VCaP (cell line): ENCODE data around the gene LBX1.

Experiments used
- H3K27ac ChIP-seq: fragments of 450-650 bp; 2 replicates; pipeline ENCODE4 v1.5.1; 2017
- TF ChIP-seq, protein P1 (sequence below): fragments of 450-650 bp; conservative IDR thresholded peaks from 2 replicates; pipeline ENCODE4 v1.5.1; 2017; ENCODE audit warnings: mild to moderate bottlenecking, moderate library complexity

LBX1 gene

DNA sequence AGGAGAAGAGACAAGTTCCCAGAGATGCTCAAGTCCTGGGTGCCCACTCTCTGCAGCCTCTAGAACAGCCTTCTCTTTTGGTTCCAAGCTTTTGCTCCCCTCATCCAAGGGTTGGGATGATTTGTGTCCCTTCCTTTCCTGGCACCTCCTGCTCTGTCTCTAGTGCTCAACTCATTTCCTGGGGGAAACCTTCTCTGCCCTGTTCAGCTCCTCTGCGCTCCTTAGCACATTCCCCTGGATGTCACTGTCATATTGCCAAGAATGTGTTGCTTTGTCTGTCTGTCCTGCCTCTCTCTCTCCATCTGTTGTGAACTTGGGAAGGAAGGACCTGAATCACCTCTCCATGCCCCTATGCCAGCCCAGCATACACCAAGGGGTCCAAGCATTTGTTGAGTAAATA is 5.1 kb upstream of the LBX1 start:
- TF ChIP-seq, protein P1, sequence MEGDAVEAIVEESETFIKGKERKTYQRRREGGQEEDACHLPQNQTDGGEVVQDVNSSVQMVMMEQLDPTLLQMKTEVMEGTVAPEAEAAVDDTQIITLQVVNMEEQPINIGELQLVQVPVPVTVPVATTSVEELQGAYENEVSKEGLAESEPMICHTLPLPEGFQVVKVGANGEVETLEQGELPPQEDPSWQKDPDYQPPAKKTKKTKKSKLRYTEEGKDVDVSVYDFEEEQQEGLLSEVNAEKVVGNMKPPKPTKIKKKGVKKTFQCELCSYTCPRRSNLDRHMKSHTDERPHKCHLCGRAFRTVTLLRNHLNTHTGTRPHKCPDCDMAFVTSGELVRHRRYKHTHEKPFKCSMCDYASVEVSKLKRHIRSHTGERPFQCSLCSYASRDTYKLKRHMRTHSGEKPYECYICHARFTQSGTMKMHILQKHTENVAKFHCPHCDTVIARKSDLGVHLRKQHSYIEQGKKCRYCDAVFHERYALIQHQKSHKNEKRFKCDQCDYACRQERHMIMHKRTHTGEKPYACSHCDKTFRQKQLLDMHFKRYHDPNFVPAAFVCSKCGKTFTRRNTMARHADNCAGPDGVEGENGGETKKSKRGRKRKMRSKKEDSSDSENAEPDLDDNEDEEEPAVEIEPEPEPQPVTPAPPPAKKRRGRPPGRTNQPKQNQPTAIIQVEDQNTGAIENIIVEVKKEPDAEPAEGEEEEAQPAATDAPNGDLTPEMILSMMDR, result no peak
- H3K27ac ChIP-seq, result no peak overlapping the region

DNA sequence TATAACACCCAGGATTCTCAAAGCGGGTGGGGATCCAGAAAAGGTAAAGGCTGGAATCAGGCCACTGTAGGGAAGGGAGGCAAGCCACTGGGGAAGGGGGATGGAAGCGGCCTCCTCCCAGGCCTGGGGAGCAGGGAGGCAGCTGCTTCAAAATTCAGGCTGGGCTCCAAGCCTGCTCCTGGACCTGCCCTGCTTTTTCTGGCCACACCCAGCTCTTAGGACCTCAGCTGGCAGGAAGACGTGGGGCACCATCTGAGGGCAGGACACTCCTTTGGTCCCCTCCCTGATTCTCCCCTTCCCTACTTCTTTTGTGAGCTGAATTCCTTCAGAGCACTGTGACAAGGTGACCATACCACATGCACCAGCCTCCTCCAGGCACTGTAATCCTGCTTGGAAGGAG is 4.6 kb upstream of the LBX1 start:
- no peak overlapping the region for H3K27ac ChIP-seq
- TF ChIP-seq, protein P1, result no peak

DNA sequence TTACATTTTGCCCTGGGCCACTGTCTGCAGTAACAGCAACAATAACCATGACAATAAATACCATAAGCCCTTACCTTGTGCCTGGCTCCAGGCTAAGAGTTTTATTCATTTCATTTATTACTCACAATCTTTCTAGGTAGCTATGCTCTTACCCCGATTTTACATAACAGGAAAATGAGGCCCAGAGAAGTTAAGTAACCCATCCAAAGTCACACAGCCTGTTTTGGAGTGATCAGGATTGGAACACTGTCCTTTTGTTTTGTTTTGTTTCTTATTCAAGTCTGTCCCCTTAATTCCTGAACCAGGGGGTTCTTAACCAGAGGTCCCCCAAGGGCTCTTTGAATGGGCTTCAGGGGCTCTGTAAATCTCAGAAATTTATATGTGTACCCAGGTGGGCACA is 4.2 kb upstream of the LBX1 start:
- H3K27ac ChIP-seq, result no peak overlapping the region
- TF ChIP-seq, protein P1, result no peak

DNA sequence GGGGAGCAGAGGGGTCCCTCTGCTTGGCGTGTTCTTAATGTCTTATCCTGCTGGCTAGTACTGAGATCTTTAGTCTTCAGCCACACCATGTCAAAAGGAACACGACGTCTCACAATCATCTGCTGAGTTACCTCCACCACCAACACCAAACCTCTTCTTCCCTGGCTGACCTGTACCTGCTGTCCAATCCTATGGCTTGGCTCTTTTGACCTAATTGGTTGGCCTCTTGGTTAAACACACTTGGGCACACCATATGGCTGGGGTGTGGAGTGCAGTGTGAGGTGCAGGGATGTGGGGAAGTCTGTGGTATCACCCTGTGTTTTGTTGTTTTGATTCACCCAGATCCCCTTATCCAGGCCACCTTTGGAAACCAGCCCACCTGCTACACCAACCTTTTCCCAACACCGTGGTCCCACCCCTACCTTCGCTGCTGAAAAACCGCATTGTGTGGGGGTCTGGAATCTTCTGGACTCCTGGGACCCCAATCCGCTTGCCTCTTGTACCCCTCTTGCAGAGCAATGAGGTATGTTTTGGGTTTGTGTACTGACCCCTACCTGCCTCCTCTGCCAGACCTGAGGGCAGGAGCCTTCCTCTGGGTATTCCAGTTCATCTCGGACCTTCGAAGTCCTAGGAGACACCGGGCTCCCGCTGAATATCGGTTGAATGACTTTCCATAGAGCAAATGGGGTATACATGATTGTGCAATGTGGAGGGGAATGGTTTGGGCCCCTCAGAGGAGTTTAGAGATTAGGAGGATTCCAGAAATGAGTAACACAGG is 2.8 kb upstream of the LBX1 start:
- TF ChIP-seq, protein P1, result no peak
- no peak overlapping the region for H3K27ac ChIP-seq

DNA sequence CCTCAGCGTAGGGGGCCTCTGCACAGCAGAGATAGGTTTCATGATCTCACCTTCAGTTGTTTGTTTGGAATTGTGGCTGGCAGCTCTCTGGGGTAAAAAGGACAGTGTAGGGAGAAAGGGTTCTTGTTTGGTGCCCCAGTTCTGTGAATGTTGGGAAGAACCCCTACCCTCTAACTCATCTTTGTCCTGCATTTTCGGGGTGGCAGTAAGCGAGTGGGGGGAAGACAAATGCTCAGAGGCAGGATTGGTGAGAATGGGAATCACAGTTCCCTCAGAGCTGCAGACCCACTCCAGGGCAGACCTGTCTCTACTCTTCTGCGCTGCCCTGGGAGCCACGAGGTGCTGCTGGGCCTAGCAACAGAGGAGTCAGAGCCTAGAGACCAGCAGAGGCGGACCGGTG is 1.8 kb upstream of the LBX1 start:
- no peak overlapping the region for H3K27ac ChIP-seq
- TF ChIP-seq, protein P1, result no peak

DNA sequence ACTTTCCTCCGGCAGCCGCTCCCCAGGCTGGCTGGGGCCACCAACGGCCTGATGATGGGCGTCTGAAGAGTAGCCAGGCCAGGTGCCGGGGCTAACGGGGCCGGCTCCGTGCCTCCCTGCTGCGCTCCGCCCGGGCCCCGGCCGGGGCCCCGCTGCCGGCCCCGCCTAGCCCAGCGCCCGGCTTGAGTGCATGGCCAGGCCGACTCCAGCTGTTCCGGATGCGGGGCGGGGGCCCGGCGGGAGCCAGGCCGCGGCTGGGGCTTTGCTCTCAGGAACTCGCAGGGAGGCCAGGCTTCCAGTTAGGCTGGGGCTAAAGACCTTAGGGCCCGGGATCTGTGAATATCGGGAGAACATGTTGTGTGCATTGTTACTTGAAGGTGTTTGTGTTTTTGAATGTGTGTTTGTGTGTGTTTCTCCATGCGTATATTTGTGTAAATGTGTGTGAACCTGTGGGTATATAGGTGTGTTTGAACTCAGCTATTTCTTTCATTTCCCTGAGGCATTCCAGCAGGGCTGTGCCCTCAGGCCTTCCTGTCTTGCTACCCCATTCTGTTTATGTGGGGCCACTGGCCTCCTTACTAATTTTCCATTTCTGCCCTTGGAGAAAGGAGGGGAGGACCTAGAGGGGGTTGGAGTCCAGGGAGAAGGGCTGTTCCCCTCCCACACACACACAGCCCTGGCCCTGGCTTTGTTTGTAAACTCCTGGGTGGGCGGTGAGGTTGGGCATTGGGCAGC is 1.1 kb upstream of the LBX1 start:
- TF ChIP-seq, protein P1, result no peak
- peak overlapping the region; percentile 26; the same call in 1 of the 2 replicates for H3K27ac ChIP-seq

DNA sequence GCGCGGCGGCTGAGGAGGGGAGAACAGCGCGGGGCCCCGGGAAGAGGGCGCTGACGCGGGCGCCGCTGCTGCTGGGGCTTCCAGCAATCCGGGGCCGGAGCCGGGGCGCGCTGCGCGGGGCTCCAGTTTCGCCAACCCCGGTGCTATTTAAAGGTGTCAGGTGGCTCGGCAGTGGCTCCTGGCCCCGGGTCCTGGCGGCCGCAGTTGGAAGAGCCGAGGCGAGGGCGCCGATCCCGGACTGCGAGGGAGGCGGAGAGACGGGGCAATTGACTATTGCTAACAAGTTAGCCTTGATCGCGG is 347 bp downstream of the LBX1 start:
- no peak overlapping the region for H3K27ac ChIP-seq
- TF ChIP-seq, protein P1, result no peak
